OCI-LY7 (cell line): Measurements from ENCODE around the gene DCAF12L2.

Experiments used
- EZH2phosphoT487 ChIP-seq: fragments of 200-600 bp; sonication (generic); IDR thresholded peaks from 2 replicates; pipeline ENCODE4 v1.6.1; 2018; ENCODE audit warnings: low read depth, borderline replicate concordance, mild to moderate bottlenecking, mixed run types, antibody characterized with exemption, low read length, moderate library complexity, mixed read lengths
- TF ChIP-seq, protein P1 (sequence below): fragments of 200-600 bp; sonication (generic); conservative IDR thresholded peaks from 2 replicates; pipeline ENCODE4 v1.5.1; 2014; ENCODE audit warnings: mild to moderate bottlenecking, antibody characterized with exemption, low read length, moderate library complexity, mixed read lengths

DNA sequence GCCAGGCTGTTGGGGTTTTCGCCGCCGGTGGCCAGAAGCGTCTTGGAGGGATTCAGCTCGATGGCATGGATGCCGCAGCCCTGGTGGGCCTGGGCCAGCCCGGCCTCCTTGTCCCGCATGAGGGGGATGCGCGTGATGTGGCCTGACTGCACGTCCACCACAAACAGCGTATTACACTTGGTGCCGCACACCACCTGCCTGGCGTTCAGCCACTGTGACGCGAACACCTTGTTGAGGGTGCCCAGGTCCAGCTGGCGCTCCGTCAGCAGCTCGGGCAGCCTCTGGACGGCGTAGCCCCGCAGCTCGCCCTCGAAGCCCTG is 728 bp downstream of the DCAF12L2 start:
- TF ChIP-seq, protein P1, sequence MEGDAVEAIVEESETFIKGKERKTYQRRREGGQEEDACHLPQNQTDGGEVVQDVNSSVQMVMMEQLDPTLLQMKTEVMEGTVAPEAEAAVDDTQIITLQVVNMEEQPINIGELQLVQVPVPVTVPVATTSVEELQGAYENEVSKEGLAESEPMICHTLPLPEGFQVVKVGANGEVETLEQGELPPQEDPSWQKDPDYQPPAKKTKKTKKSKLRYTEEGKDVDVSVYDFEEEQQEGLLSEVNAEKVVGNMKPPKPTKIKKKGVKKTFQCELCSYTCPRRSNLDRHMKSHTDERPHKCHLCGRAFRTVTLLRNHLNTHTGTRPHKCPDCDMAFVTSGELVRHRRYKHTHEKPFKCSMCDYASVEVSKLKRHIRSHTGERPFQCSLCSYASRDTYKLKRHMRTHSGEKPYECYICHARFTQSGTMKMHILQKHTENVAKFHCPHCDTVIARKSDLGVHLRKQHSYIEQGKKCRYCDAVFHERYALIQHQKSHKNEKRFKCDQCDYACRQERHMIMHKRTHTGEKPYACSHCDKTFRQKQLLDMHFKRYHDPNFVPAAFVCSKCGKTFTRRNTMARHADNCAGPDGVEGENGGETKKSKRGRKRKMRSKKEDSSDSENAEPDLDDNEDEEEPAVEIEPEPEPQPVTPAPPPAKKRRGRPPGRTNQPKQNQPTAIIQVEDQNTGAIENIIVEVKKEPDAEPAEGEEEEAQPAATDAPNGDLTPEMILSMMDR: no peak
- TF ChIP-seq EZH2phosphoT487: no peak
